Activated T-cell treated with anti-CD3 and anti-CD28 coated beads, Interleukin-2, amount 50 U/mL, for 48 hours (primary cell): ENCODE data around the gene SLC25A21.
"Not testable (repeated sequence)": the region's sequence is repeated elsewhere in the genome, so short reads cannot be mapped to it uniquely, and the experiment has no call there.

Experiments used
- DNase-seq, 2 experiments: peaks; one replicate each; pipeline ENCODE4 v3.0.0-alpha.2; 2020

The SLC25A21 gene

GRCh38 chr14:37172024-37172869, at the start of gene SLC25A21:
Gene SLC25A21, minus strand, starts transcription at chr14:37172606.
- DNase-seq: peak; percentile 17 to 20

DNA sequence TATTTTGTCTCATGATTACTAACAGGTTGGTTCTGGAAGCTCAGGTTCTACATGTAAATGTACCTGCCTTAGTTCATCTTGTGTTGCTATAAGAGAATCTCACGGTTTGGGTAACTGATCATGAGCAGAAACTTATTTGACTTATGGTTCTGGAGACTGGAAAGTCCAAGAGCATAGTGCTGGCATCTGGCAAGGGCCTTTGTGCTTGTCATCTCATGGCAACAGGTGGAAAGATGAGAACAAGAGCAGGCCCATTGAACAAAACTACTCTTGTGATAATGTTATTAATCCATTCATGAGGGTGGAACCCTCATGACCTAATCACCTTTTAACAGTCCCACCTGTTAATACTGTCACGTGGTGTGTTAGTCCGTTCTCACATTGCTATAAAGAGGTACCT, 48.7 kb upstream of the SLC25A21 start:
- DNase-seq: no peak

- no peak for DNase-seq
These were observed 42.9 kb upstream of the SLC25A21 start for GRCh38 chr14:37215345-37215744.

- no peak for DNase-seq
These were observed 40.6 kb upstream of the SLC25A21 start for GRCh38 chr14:37213016-37213415.

- DNase-seq: no peak
These were observed 38.0 kb upstream of the SLC25A21 start for GRCh38 chr14:37210448-37210847.

GRCh38 chr14:37209617-37210016, 37.2 kb upstream of the SLC25A21 start:
- DNase-seq: not testable (repeated sequence)

DNA sequence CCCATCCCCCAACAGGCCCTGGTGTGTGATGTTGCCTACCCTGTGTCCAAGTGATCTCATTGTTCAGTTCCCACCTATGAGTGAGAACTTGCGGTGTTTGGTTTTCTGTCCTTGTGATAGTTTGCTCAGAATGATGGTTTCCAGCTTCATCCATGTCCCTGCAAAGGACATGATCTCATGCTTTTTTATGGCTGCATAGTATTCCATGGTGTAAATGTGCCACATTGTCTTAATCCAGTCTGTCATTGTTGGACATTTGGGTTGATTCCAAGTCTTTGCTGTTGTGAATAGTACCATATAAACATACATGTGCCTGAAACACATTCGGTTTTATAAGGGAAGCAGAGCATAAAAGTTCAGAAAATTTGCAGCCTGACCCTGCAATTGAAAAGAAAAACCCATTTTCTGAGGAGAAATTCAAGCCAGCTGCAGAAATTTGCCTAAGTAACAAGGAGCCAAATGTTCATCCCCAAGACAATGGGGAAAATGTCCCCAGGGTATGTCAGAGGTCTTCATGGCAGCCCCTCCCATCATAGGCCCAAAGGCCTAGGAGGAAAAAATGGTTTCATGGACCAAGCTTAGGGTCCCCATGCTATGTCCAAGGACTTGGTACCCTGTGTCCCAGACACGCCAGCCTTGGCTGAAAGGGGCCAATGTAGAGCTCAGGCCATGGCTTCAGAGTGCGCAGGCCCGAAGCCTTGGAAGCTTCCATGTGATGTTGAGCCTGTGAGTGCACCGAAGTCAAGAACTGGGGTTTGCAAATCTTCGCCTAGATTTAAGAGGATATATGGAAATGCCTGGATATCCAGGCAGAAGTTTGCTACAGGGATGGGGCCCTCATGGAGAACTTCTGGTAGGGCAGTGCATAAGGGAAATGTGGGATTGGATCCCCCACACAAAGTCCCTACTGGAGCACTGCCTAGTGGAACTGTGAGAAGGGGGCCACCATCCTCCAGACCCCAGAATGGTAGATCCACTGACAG, 33.5 kb upstream of the SLC25A21 start:
- not testable (repeated sequence) for DNase-seq

GRCh38 chr14:37203423-37203822, 31.0 kb upstream of the SLC25A21 start:
- DNase-seq: no peak

GRCh38 chr14:37202812-37203211, 30.4 kb upstream of the SLC25A21 start:
- DNase-seq: no peak

- no peak for DNase-seq
These were observed 29.9 kb upstream of the SLC25A21 start for GRCh38 chr14:37202265-37202664.

GRCh38 chr14:37201724-37202123, 29.3 kb upstream of the SLC25A21 start:
- no peak for DNase-seq

DNA sequence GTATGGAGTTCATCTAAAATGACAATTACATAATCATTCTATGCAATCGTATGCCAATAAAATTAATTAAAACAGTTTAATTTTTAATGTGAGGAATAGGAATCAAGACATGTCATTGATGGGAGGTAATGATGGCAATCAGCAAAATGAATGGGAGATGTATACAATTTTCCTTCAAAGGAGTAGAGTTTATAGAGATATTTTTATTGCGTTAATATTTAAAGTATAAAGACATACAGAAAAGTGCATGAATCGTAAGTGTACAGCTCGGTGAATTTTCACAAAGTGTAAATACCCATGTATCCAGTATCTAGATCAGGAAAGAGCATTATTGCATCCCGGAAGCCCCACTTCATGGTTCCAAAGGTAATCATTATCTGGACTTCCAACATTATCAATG, 26.5 kb upstream of the SLC25A21 start:
- DNase-seq: no peak

GRCh38 chr14:37198273-37198598, 25.8 kb upstream of the SLC25A21 start:
- no peak for DNase-seq

GRCh38 chr14:37197421-37198272, 25.2 kb upstream of the SLC25A21 start, which contains the start of gene MIPOL1:
Gene MIPOL1, plus strand, starts transcription at chr14:37197937. Its CDS starts 49,952 bp downstream, at chr14:37247889.
- peak; percentile 31 to 47 for DNase-seq

DNA sequence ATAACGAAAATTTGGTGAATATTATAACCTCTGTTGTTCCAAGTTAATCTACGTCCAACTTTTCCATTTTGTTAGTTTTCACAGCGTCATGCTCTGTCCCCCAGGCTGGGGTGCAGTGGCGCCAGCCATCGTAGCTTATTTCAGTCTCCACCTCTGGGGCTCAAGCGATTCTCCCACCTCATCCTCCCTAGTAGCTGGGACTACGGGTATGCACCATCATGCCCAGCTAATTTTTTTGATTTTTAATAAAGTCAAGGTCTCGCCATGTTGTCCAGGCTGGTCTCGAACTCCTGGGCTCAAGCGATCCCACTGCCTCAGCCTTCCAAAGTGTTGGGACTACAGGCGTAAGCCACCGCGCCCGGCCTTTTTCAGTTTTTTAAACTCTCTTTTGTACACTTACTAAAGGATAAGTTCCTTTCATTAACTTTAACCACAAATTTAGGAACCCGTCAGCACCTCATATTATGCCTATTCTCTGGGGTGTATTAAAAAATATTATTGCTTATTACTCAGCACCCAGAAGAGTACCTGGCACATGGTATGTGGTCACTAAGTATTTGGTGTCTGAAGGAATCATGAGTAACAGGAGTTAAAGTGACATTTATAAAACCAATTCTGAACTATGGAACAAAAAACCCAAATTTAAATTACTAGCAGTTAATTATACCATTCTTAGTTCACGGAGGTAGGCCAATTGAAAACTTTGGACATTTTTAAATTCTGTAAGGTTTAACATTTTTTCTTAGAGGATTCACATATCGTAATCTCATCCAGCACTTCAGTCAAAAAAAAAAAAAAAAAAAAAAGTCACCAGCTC, 24.4 kb upstream of the SLC25A21 start:
- no peak for DNase-seq

DNA sequence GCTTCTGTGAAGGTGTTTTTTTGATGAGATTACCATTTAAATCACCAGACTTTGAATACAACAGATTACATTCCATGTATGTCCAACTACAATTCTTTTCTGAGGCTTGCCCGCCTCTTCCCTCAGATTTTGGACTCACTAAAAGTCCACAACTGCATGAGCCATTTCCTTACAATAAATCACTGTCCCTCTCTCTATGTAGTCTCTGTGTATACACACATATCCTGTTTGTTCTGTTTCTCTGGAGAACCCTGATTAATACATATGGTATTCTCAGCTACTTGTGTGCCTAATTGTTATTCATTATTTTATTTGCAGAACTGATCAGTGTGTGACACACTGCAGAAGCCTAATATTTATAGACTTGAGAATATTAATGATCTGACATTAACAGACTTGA, 22.9 kb upstream of the SLC25A21 start:
- no peak for DNase-seq

DNA sequence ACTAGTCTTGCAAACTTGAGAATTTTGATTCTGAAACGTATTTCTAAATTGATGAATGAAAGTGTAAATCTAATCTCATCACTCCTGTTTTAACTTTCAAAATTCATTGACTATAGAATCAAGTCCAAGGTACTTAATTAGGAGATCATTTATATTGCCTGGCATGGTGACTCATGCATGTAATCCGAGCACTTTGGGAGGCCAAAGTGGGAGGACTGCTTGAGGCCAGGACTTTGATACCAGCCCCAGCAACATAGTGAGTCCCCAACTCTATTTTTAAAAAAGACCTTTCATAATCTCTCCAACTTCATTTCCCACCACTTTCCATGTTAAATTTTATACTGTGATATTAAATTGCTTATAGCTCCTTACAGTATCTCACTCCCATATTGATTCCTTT, 22.3 kb upstream of the SLC25A21 start:
- no peak for DNase-seq

DNA sequence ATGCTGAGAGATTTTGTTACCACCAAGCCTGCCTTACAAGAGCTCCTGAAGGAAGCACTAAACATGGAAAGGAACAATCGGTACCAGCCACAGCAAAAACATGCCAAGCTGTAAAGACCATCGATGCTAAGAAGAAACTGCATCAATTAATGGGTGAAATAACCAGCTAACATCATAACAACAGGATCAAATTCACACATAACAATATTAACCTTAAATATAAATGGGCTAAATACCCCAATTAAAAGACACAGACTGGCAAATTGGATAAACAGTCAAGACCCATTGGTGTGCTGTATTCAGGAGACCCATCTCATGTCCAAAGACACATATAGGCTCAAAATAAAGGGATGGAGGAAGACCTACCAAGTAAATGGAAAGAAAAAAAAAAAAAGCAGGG, 17.3 kb upstream of the SLC25A21 start:
- DNase-seq: not testable (repeated sequence)

DNA sequence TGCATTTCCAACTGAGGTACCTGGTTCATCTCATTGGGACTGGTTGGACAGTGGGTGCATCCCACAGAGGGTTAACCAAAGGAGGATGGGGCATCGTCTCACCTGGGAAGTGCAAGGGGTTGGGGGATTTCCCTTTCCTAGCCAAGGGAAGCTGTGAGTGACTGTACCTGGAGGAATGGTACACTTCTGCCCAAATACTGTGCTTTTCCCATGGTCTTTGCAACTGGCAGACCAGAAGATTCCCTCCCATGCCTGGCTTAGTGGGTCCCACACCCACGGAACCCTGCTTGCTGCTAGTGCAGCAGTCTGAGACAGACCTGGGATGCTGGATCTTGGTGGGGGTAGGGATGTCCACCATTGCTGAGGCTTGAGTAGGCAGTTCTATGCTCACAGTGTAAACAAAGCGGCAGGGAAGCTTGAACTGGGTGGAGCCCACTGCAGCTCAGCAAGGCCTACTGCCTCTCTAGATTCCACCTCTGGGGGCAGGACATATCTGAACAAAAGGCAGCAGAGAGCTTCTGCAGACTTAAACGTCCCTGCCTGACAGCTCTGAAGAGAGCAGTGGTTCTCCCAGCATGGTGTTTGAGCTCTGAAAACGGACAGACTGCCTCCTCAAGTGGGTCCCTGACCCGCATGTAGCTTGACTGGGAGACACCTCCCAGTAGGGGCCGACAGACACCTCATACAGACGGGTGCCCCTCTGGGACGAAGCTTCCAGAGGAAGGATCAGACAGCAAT, 15.6 kb upstream of the SLC25A21 start:
- not testable (repeated sequence) for DNase-seq

GRCh38 chr14:37187294-37187693, 14.9 kb upstream of the SLC25A21 start:
- no peak for DNase-seq

- DNase-seq: no peak
These were observed 14.5 kb upstream of the SLC25A21 start for GRCh38 chr14:37186865-37187264.
